GM12878 (cell line): ENCODE data around the gene PRR5. TPM values are rescaled to one million over a fixed set of nuclear protein-coding genes. Genes with fewer than 3 reads are reported as not detected.

Experiments
- ATAC-seq: fragments of 200-7000 bp; cut with Tn5 transposase; 3 replicates; pipeline ENCODE4 v1.9.1; 2020; ENCODE audit warnings: mild to moderate bottlenecking, moderate library complexity
- BruUV-seq: library from RNA; stranded (reverse); fragments of 400-500 nt; replicated peaks from 2 replicates; lab custom pipeline; 2021; lab: Mats Ljungman, UMichigan
- CTCF ChIA-PET: fragments of 300-600 bp; sonication (Branson Sonifier 250); formaldehyde crosslinking; extraction: SDS; loops from one replicate; lab custom pipeline; 2021; ENCODE audit warnings: inconsistent platforms; lab: Yijun Ruan, JAX
- POLR2A ChIA-PET: fragments of 350-600 bp; formaldehyde crosslinking; extraction: SDS; loops from one replicate; lab custom pipeline; 2021; ENCODE audit warnings: inconsistent platforms; lab: Charles Lee
- RAD21 ChIA-PET: fragments of 300-600 bp; sonication (Branson Sonifier 250); formaldehyde crosslinking; loops from one replicate; lab custom pipeline; 2023; ENCODE audit warnings: antibody characterized with exemption; ENCODE audit not compliant: unreplicated experiment; lab: Charles Lee
- SMC1A ChIA-PET: fragments of 300-600 bp; sonication (Branson Sonifier 250); formaldehyde crosslinking; loops from one replicate; lab custom pipeline; 2023; ENCODE audit not compliant: unreplicated experiment, uncharacterized antibody; lab: Charles Lee
- DNase-seq: peaks from one replicate; pipeline ENCODE4 v3.0.0-alpha.2; 2011; ENCODE audit warnings: low read depth, low spot score
- FAIRE-seq: peaks from 3 replicates; lab custom pipeline; 2011; peaks lifted over from hg19 to GRCh38; lab: Jason Lieb, UNC
- H2AFZ ChIP-seq: 2 replicates; pipeline ENCODE4 v1.6.0; 2011; ENCODE audit warnings: low read depth, low read length, control low read depth; ENCODE audit not compliant: control insufficient read depth
- H3K27ac ChIP-seq: 2 replicates; pipeline ENCODE4 v1.5.1; 2011; ENCODE audit warnings: control low read depth; ENCODE audit not compliant: control insufficient read depth, insufficient read depth
- H3K27me3 ChIP-seq, 2 experiments: replicated peaks in 1 of 2; 2 replicates each; pipeline versions ENCODE4 v1.6.0 to v1.6.1; 2011; ENCODE audit warnings: low read length in 1 of 2; ENCODE audit not compliant: control insufficient read depth in 2 of 2, insufficient read depth in 2 of 2
- H3K36me3 ChIP-seq, 2 experiments: 2 replicates each; pipeline ENCODE4 v1.5.1; 2011; ENCODE audit warnings: low read length in 1 of 2; ENCODE audit not compliant: control insufficient read depth in 2 of 2, insufficient read depth in 2 of 2
- H3K4me1 ChIP-seq: 2 replicates; pipeline ENCODE4 v1.6.1; 2011; ENCODE audit warnings: mild to moderate bottlenecking, low read length, moderate library complexity, mixed read lengths; ENCODE audit not compliant: control insufficient read depth, insufficient read depth
- H3K4me2 ChIP-seq: 2 replicates; pipeline ENCODE4 v1.6.0; 2011; ENCODE audit warnings: control low read depth; ENCODE audit not compliant: control insufficient read depth, insufficient read depth
- H3K4me3 ChIP-seq: fragments of 200-600 bp; sonication (generic); 2 replicates; pipeline ENCODE4 v1.5.1; 2016
- H3K79me2 ChIP-seq: 2 replicates; pipeline ENCODE4 v1.6.0; 2011; ENCODE audit warnings: low read length; ENCODE audit not compliant: control insufficient read depth, insufficient read depth
- H3K9ac ChIP-seq: 2 replicates; pipeline ENCODE4 v1.8.0; 2011; ENCODE audit warnings: low read length, control low read depth, mixed read lengths; ENCODE audit not compliant: control insufficient read depth, insufficient read depth
- H3K9me3 ChIP-seq: replicated peaks from 3 replicates; pipeline ENCODE4 v1.5.1; 2011; ENCODE audit warnings: mild to moderate bottlenecking, low read length; ENCODE audit not compliant: control insufficient read depth, insufficient read depth
- H4K20me1 ChIP-seq: 2 replicates; pipeline ENCODE4 v1.6.0; 2011; ENCODE audit not compliant: control insufficient read depth, insufficient read depth
- ASH2L ChIP-seq: fragments of 300-600, 200-600 bp; sonication (generic); IDR thresholded peaks from 2 replicates; pipeline ENCODE4 v1.6.1; 2017; ENCODE audit warnings: low read depth, mild to moderate bottlenecking, borderline replicate concordance
- CBX5 ChIP-seq: sonication (generic); IDR thresholded peaks from 2 replicates; pipeline ENCODE4 v1.6.1; 2016; ENCODE audit warnings: low read depth, moderate library complexity, mild to moderate bottlenecking, inconsistent platforms
- CHD2 ChIP-seq: IDR thresholded peaks from 2 replicates; pipeline ENCODE4 v1.6.1; 2011; ENCODE audit warnings: low read depth, low read length, improper control_type of control experiment, borderline replicate concordance
- ETV6 ChIP-seq, 2 experiments: fragments of 450-650 bp in 1 of 2; IDR thresholded peaks in 1 of 2; conservative IDR thresholded peaks in 1 of 2; 2 replicates each; pipeline ENCODE4 v1.6.1; 2014; ENCODE audit warnings: antibody characterized with exemption in 1 of 2, borderline replicate concordance in 1 of 2, low read depth in 1 of 2, mild to moderate bottlenecking in 1 of 2, moderate library complexity in 1 of 2
- IKZF2 ChIP-seq, 2 experiments: fragments of 450-650 bp; IDR thresholded peaks; 2 replicates each; pipeline ENCODE4 v1.6.1; 2017; ENCODE audit warnings: mild to moderate bottlenecking in 2 of 2, moderate library complexity in 2 of 2
- MTA3 ChIP-seq: IDR thresholded peaks from 2 replicates; pipeline ENCODE4 v1.6.1; 2012; ENCODE audit warnings: low read length, inconsistent platforms, borderline replicate concordance
- PAX5 ChIP-seq: IDR thresholded peaks from 2 replicates; pipeline ENCODE4 v1.6.1; 2011; ENCODE audit warnings: low read depth, low read length, borderline replicate concordance
- PAX8 ChIP-seq: fragments of 450-650 bp; IDR thresholded peaks from 2 replicates; pipeline ENCODE4 v1.6.1; 2017; ENCODE audit warnings: mild to moderate bottlenecking, moderate library complexity
- POLR2AphosphoS2 ChIP-seq: IDR thresholded peaks from 2 replicates; pipeline ENCODE4 v1.6.1; 2011; ENCODE audit warnings: low read depth, mild to moderate bottlenecking, low read length, improper control_type of control experiment, moderate library complexity
- RBBP5 ChIP-seq: fragments of 200-600 bp; sonication (generic); conservative IDR thresholded peaks from 2 replicates; pipeline ENCODE4 v1.6.1; 2016
- RFX5 ChIP-seq: IDR thresholded peaks from 2 replicates; pipeline ENCODE4 v1.6.1; 2011; ENCODE audit warnings: low read depth, low read length, improper control_type of control experiment
- SMC3 ChIP-seq: IDR thresholded peaks from 2 replicates; pipeline ENCODE4 v1.6.1; 2011; ENCODE audit warnings: low read length, improper control_type of control experiment, borderline replicate concordance
- YBX1 ChIP-seq: fragments of 450-650 bp; IDR thresholded peaks from 2 replicates; pipeline ENCODE4 v1.6.1; 2016; ENCODE audit warnings: antibody characterized with exemption
- ZNF622 ChIP-seq: fragments of 450-650 bp; IDR thresholded peaks from 2 replicates; pipeline ENCODE4 v1.6.1; 2017; ENCODE audit warnings: mild to moderate bottlenecking, inconsistent platforms
- WGBS: methylation state at CpG from one replicate; pipeline ENCODE4 v1.1.6; 2016; ENCODE audit warnings: low lambda C conversion rate; ENCODE audit not compliant: insufficient replicate concordance, insufficient coverage; ENCODE audit errors: missing lambda C conversion rate; 5-methylcytosine and 5-hydroxymethylcytosine counted together
- in situ Hi-C: fragments of 300-500 bp; cut with MboI; formaldehyde crosslinking; loops from 9 replicates; pipeline ENCODE4 v1.14.3; 2018; ENCODE audit warnings: mixed read lengths
- intact Hi-C: fragments of 100-400 bp; cut with micrococcal nuclease; formaldehyde crosslinking; loops from one replicate; pipeline ENCODE4 v1.14.2; 2022; ENCODE audit not compliant: unreplicated experiment
- polyA plus RNA-seq, 11 experiments: library from polyadenylated mRNA; depleted of rRNA in 4 of 11; unstranded in 6 of 11; stranded (reverse) in 5 of 11; fragments of >200 nt; fragmentation: Nextera tagmentation in 4 of 11; fragmentation: Illumina TruSeq in 1 of 11; extraction: Ambion mirVana in 4 of 11; extraction: Trizol in 1 of 11; gene quantifications; 1 replicate in 1 of 11; 2 replicates in 10 of 11; pipeline versions ENCODE4 v1.2.1 to v1.2.3, GENCODE V29; 2011 to 2016; ENCODE audit warnings: inconsistent platforms in 2 of 11, missing spikeins in 2 of 11, low read depth in 1 of 11
- total RNA-seq, 4 experiments: library from RNA; depleted of rRNA in 3 of 4; stranded (reverse); fragments of >200 nt in 3 of 4; fragmentation: Illumina TruSeq in 1 of 4; extraction: Trizol in 1 of 4; gene quantifications; 2 replicates each; pipeline versions ENCODE4 v1.2.1 to v1.2.3, GENCODE V29; 2013 to 2021
- TF ChIP-seq, protein P1 (sequence below): fragments of 450-650 bp; IDR thresholded peaks from 2 replicates; pipeline ENCODE4 v1.6.1; 2016; ENCODE audit warnings: mild to moderate bottlenecking, moderate library complexity, borderline replicate concordance
- TF ChIP-seq, protein P2 (sequence below): IDR thresholded peaks from 2 replicates; pipeline ENCODE4 v1.6.1; 2011; ENCODE audit warnings: low read depth, mild to moderate bottlenecking, low read length, moderate library complexity, borderline replicate concordance; ENCODE audit errors: extremely low read depth
- TF ChIP-seq, protein P3 (sequence below): fragments of 450-650 bp; conservative IDR thresholded peaks from 2 replicates; pipeline ENCODE4 v1.6.1; 2017; ENCODE audit warnings: mild to moderate bottlenecking, moderate library complexity

Gene PRR5
- total and polyA plus RNA-seq, 10 of the 15 experiments (the other 5 are each of a cell fraction or from before 2014, with no cell fraction given): 0.03 to 9.4 (median 1.5) TPM

DNA sequence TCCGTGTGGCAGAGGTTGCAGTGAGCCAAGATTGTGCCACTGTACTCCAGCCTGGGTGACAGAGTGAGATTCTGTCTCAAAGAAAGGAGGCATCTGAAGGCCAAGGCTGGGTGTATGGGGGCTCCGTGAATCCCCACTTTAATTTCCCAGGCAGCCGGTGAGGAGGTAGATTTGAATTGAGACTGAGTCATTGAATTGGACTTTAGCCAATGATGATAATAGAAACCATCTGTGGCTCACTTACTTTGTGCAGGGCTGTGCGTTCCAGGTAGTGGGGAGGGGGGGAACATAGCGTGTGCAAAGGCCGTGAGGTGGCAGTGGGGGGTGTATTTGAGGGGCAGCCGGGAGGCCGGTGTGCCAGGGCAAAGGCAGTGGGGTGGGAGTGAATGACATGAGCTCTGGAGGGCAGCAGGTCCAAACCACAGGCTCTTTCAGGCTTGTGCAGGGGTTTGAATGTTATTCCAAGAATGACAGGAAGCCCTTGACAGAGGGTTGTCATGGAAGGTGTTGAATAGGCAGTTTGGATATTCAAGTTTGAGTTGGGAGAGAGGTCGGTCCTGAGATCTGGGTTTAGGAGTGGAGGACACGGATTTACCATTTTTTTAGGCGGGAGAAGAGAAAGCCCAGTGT lies 56.5 kb downstream of the PRR5 start:
- intact Hi-C loops: no loop called here
- DNase-seq (no peak), FAIRE-seq (no peak), ATAC-seq (no peak)
- no peaks in the 10 kb centered on the region for H3K79me2 ChIP-seq
- SMC1A ChIA-PET: no interaction called here
- no peaks in the 10 kb centered on the region; the same call in 2 of the 3 replicates for H3K9me3 ChIP-seq
- BruUV-seq: no TSS peak
- no peak overlapping the region for H3K27ac ChIP-seq
- no peak overlapping the region for H3K4me3 ChIP-seq
- no peak for TF ChIP-seq RFX5
- TF ChIP-seq ETV6 (conservative IDR thresholded peaks at IDR 0.05 in 1 of 2, IDR thresholded peaks at IDR 0.05 in 1 of 2; ENCODE audit: borderline replicate concordance in 1 of 2, low read depth in 1 of 2): no peak
- TF ChIP-seq PAX5: no peak
- no peak for TF ChIP-seq ASH2L
- TF ChIP-seq, protein P1, sequence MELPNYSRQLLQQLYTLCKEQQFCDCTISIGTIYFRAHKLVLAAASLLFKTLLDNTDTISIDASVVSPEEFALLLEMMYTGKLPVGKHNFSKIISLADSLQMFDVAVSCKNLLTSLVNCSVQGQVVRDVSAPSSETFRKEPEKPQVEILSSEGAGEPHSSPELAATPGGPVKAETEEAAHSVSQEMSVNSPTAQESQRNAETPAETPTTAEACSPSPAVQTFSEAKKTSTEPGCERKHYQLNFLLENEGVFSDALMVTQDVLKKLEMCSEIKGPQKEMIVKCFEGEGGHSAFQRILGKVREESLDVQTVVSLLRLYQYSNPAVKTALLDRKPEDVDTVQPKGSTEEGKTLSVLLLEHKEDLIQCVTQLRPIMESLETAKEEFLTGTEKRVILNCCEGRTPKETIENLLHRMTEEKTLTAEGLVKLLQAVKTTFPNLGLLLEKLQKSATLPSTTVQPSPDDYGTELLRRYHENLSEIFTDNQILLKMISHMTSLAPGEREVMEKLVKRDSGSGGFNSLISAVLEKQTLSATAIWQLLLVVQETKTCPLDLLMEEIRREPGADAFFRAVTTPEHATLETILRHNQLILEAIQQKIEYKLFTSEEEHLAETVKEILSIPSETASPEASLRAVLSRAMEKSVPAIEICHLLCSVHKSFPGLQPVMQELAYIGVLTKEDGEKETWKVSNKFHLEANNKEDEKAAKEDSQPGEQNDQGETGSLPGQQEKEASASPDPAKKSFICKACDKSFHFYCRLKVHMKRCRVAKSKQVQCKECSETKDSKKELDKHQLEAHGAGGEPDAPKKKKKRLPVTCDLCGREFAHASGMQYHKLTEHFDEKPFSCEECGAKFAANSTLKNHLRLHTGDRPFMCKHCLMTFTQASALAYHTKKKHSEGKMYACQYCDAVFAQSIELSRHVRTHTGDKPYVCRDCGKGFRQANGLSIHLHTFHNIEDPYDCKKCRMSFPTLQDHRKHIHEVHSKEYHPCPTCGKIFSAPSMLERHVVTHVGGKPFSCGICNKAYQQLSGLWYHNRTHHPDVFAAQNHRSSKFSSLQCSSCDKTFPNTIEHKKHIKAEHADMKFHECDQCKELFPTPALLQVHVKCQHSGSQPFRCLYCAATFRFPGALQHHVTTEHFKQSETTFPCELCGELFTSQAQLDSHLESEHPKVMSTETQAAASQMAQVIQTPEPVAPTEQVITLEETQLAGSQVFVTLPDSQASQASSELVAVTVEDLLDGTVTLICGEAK: no peak
- TF ChIP-seq MTA3: no peak
- no peak for TF ChIP-seq CBX5
- TF ChIP-seq IKZF2 (IDR thresholded peaks at IDR 0.05): no peak
- no peak for TF ChIP-seq YBX1
- TF ChIP-seq, protein P2, sequence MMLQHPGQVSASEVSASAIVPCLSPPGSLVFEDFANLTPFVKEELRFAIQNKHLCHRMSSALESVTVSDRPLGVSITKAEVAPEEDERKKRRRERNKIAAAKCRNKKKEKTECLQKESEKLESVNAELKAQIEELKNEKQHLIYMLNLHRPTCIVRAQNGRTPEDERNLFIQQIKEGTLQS: no peak
- TF ChIP-seq CHD2: no peak
- TF ChIP-seq POLR2AphosphoS2: no peak
- TF ChIP-seq ZNF622: no peak
- no peak for TF ChIP-seq PAX8
- TF ChIP-seq, protein P3, sequence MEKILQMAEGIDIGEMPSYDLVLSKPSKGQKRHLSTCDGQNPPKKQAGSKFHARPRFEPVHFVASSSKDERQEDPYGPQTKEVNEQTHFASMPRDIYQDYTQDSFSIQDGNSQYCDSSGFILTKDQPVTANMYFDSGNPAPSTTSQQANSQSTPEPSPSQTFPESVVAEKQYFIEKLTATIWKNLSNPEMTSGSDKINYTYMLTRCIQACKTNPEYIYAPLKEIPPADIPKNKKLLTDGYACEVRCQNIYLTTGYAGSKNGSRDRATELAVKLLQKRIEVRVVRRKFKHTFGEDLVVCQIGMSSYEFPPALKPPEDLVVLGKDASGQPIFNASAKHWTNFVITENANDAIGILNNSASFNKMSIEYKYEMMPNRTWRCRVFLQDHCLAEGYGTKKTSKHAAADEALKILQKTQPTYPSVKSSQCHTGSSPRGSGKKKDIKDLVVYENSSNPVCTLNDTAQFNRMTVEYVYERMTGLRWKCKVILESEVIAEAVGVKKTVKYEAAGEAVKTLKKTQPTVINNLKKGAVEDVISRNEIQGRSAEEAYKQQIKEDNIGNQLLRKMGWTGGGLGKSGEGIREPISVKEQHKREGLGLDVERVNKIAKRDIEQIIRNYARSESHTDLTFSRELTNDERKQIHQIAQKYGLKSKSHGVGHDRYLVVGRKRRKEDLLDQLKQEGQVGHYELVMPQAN: no peak
- no peak for TF ChIP-seq SMC3
- TF ChIP-seq RBBP5: no peak
- H3K9ac ChIP-seq: no peak overlapping the region
- no peak overlapping the region for H2AFZ ChIP-seq
- POLR2A ChIA-PET: no interaction called here
- RAD21 ChIA-PET: no interaction called here
- no peaks in the 10 kb centered on the region for H3K4me1 ChIP-seq
- 28% methylated on average over 11 of the region's 11 CpGs for WGBS
- in situ Hi-C loops: no loop called here
- no peaks in the 10 kb centered on the region for H3K36me3 ChIP-seq
- H4K20me1 ChIP-seq: no peaks in the 10 kb centered on the region
- CTCF ChIA-PET: no interaction called here
- no peak overlapping the region for H3K4me2 ChIP-seq
- peaks cover 2 to 3% of the 10 kb centered on the region in 2 experiments; a peak in 3 of 4 replicates for H3K27me3 ChIP-seq
